ENCODE measurements around the gene DHODH. TPM values are rescaled to one million over a fixed set of nuclear protein-coding genes. Genes with fewer than 3 reads are reported as not detected.

DHODH gene
- total and polyA plus RNA-seq, 2 of the 13 experiments (the other 11 are each of a cell fraction or from before 2014, with no cell fraction given): 10.7 to 16.4 TPM

- TF ChIP-seq SNAPC4 (CRISPR knock-in tag; IDR thresholded peaks at IDR 0.05): peak; percentile 65; the same call in 1 of the 2 replicates
- TF ChIP-seq ZNF34 (CRISPR knock-in tag; IDR thresholded peaks at IDR 0.05; ENCODE audit: borderline replicate concordance): no peak
- peak; percentile 93 for TF ChIP-seq SIN3A (IDR thresholded peaks at IDR 0.05; ENCODE audit: borderline replicate concordance, low read depth, low read length)
- TF ChIP-seq ZNF576 (CRISPR knock-in tag; IDR thresholded peaks at IDR 0.05): no peak
- peak; percentile 65; the same call in 1 of the 2 replicates for TF ChIP-seq ZSCAN22 (CRISPR knock-in tag; IDR thresholded peaks at IDR 0.05)
- TF ChIP-seq FOXK1 (CRISPR knock-in tag; IDR thresholded peaks at IDR 0.05; ENCODE audit: borderline replicate concordance, low read depth): peak; percentile 56; the same call in 1 of the 2 replicates
- TF ChIP-seq ZNF563 (CRISPR knock-in tag; IDR thresholded peaks at IDR 0.05): peak; percentile 86
- TF ChIP-seq YEATS4 (CRISPR knock-in tag; IDR thresholded peaks at IDR 0.05; ENCODE audit: borderline replicate concordance): peak; percentile 71
- TF ChIP-seq ZNF382 (CRISPR knock-in tag; IDR thresholded peaks at IDR 0.05; ENCODE audit: borderline replicate concordance): no peak
- TF ChIP-seq MAZ (IDR thresholded peaks at IDR 0.05; ENCODE audit: borderline replicate concordance, low read depth, low read length): peak; percentile 78
- TF ChIP-seq MAZ (CRISPR knock-in tag; IDR thresholded peaks at IDR 0.05; ENCODE audit: low read depth): peak; percentile 78; the same call in 1 of the 2 replicates
- no peak for TF ChIP-seq ZNF143 (CRISPR knock-in tag; IDR thresholded peaks at IDR 0.05)
- TF ChIP-seq TMF1 (CRISPR knock-in tag; IDR thresholded peaks at IDR 0.05; ENCODE audit: low read depth): peak; percentile 82; the same call in 1 of the 2 replicates
- TF ChIP-seq ZNF652 (CRISPR knock-in tag; IDR thresholded peaks at IDR 0.05; ENCODE audit: borderline replicate concordance, low read depth): no peak
- TF ChIP-seq ELF1 (CRISPR knock-in tag; IDR thresholded peaks at IDR 0.05): peak; percentile 77
- no peak for TF ChIP-seq ZNF775 (CRISPR knock-in tag; IDR thresholded peaks at IDR 0.05; ENCODE audit: borderline replicate concordance)
- TF ChIP-seq ZNF331 (CRISPR knock-in tag; IDR thresholded peaks at IDR 0.05): peak; percentile 25; the same call in 1 of the 2 replicates
- TF ChIP-seq IKZF5 (CRISPR knock-in tag; IDR thresholded peaks at IDR 0.05): peak; percentile 87
- TF ChIP-seq ZNF737 (CRISPR knock-in tag; IDR thresholded peaks at IDR 0.05; ENCODE audit: borderline replicate concordance): peak; percentile 91
- no peak for TF ChIP-seq HMG20B (CRISPR knock-in tag; conservative IDR thresholded peaks at IDR 0.05)
- no peak for TF ChIP-seq ZNF207 (IDR thresholded peaks at IDR 0.05; ENCODE audit: borderline replicate concordance)
- TF ChIP-seq HOXA5 (CRISPR knock-in tag; IDR thresholded peaks at IDR 0.05): peak; percentile 38
- no peak for TF ChIP-seq REL (CRISPR knock-in tag; conservative IDR thresholded peaks at IDR 0.05)
- no peak for TF ChIP-seq ZEB1 (IDR thresholded peaks at IDR 0.05; ENCODE audit: insufficient replicate concordance, low read depth)
These were observed at the start of gene DHODH (continued) for GRCh38 chr16:72008424-72009216.
